T-helper 2 cell (primary cell): ENCODE data around the gene LINGO3.
"Not testable (repeated sequence)": the region's sequence is repeated elsewhere in the genome, so short reads cannot be mapped to it uniquely, and the experiment has no call there.

Experiments
- DNase-seq, 5 experiments: peaks; one replicate each; pipeline versions ENCODE4 v3.0.0 to v3.0.0-alpha.2; 2012 to 2022
- total RNA-seq, 2 donors: gene quantifications; one replicate each; lab custom pipeline; 2026; lab: John Stamatoyannopoulos, UW

The LINGO3 gene, protein sequence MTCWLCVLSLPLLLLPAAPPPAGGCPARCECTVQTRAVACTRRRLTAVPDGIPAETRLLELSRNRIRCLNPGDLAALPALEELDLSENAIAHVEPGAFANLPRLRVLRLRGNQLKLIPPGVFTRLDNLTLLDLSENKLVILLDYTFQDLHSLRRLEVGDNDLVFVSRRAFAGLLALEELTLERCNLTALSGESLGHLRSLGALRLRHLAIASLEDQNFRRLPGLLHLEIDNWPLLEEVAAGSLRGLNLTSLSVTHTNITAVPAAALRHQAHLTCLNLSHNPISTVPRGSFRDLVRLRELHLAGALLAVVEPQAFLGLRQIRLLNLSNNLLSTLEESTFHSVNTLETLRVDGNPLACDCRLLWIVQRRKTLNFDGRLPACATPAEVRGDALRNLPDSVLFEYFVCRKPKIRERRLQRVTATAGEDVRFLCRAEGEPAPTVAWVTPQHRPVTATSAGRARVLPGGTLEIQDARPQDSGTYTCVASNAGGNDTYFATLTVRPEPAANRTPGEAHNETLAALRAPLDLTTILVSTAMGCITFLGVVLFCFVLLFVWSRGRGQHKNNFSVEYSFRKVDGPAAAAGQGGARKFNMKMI
- 0.31 to 0.40 reads per million in 2 donors for total RNA-seq

DNA sequence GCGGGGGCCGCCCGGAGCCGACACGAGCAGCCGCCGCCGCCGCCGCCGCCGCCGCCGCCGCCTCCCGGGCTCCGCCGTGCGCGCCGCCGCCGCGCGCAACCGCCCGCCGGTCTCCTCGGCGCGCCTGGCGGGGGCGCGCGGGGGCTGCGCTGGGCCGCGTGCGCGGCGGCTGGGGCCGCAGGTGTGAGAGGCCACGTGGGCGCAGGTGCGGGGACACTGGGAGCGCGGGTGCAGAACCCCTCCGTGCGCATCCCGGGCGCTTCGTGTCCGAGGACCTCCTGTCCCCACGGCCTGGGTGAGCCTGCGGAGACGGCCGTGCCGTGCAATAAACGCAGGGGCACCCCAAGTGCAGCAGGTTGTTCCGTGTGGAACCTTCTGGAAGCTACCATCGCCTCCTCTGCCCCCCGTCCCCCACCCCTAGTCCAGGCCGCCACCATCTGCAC, at the start of gene LINGO3:
TSS of gene LINGO3 (minus strand) at position 41 of the 443 bp plus-strand sequence. CDS start 16,378 bp downstream, outside the sequence.
- DNase-seq = peak in 1 of 5 experiments; percentile 31

DNA sequence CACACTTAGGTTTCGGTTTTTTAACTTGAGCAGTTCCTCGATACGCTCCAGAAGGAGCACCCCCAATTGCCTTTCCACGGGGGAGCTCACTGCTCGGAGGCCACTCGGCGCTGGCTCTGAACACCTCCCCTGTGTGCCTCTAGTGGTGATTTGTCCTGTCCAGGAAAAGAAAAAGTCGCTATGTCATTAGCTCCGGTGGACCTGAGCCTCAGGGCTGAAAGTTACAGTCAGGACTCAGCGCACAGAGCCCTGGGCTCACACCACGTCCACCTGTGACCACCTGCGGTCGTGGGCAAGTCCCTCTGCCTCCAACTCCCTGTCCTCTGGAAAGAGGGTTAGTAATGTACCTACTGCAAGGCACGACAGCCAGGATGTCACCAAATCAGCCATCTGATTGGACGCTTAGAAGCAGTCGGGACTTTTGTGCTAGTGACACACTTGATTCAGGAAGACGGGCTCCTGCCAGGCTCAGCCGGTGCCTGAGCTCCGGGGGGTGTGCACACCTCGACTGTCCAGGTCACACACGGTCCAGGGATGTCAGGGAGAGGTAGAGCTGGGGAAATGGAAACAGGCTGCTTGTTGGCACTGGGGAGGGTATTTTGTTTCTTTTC, 48.2 kb upstream of the LINGO3 start:
- no peak for DNase-seq

DNA sequence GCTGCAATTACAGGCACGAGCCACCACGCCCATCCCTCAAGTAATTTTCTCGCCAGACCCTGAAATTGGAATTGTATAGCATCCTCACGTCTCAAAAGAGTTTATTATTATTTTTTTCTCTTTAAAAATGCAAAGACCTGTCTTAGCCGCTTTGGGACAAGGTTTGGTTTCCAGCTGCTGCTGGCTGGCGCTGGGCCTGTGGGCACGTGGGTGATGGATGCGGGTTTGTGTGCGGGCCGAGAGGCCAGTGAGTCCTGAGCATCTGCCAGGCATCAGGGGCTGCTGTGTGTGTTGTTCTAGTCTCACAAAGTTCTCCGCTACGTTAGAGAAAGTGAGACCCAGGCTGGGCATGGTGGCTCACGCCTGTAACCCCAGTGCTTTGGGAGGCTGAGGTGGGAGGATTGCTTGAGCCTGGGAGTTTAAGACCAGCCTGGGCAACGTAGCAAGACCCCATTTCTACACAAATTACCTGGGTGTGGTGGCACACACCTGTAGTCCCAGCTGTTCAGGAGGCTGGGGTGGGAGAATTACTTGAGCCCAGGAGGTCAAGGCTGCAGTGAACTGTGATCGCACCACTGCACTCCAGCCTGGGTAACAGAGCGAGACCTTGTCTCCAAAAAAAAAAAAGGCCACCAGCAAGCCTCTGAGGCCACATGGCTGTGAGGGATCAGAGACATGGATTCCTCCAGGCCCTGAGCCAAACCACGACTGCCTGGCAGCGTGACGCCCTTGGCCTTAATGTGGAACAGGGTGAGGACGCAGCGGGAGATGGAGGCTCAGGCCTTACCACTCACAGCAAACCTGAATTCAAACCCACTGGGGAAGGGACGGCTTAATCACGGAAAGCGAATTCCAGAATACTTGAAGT, 47.4 kb upstream of the LINGO3 start:
- no peak for DNase-seq

DNA sequence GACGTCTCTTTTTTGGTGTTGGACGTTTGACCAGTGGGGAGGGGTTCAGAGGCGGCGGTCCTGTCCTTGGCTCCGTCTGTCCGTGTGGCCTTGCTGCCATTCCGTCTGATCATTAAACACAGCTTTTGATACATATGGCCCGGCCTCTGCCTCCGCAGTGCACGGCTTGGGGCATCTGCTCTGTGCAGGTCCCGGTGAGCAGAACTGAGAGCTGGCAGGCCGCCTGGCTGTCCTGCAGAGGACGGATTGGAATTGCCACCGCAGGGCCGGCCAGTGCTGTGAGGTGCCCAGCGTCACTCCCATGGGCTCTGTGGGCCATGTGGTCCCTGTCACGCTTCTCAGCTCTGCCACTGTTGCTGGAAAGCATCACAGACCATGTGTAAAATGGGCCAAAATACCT, 46.7 kb upstream of the LINGO3 start:
- no peak for DNase-seq

DNA sequence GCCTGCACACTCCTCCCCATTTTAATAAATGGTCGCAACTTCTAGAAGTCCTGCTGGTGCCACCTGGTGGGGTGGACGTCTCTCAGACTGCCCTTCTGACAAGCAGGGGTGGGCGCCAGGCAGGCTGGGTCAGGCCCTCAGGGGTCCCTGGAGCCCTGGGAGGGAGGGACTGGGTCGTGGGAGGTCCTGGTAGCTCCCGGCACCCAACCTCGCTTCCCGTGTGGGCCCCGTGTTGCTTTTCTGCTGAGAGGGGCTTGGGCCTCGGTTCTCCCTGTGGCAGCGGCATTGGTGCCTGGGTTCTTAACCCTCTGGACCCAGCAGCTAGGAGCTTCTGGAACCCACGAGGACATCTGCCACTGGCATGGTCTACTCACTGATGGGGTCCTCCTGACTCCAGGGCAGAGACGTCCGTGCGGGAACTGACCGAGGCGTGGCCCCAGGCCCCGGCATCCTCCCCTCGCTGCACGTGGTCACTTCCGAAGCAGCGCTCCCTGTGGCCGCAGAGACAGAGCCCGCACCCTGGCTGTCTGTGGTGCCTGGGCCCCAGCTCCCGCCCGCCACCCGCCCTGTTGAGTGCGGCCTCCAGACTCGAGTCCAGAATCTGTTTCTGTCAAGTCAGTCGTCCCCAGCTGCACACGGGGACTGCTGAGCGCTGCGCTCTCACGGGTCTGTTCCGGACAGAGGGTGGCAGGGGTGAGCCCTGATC, 46.1 kb upstream of the LINGO3 start:
- no peak for DNase-seq

DNA sequence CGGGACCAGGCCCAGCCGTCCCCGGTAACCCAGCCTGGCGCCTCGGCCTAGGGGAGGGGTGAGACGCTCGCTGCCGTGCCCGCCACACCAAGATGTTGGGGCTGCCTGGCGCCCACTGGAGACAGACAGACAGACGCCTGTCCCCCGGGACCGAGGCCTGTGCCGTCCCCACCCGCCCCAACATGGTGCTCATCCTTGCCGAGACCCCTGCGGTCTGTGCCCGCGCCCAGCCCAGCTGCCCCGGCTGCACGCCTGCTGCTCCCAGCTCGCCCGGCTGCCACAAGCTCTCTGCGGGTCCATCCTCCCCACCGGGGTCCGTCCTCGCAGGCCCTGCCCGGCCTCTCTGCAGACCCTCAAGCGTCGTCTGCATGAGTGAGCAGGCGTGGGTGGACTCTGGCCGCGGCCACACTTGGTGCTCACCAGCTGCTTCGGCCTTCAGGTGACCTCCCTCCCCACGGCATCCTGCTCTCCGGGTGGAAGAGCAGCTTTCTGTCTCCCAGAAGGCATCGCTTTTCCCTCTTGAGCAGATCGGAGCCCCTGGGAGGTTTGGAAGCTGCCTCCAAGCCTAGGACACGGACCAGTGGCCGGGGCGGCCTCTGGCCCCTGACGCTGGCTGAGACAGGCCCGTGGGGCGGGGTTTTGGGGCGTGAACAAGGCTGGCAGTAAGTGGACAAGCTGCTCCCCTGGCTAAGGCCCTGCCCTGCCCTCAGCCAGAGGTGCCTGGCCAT, 45.4 kb upstream of the LINGO3 start:
- no peak for DNase-seq

DNA sequence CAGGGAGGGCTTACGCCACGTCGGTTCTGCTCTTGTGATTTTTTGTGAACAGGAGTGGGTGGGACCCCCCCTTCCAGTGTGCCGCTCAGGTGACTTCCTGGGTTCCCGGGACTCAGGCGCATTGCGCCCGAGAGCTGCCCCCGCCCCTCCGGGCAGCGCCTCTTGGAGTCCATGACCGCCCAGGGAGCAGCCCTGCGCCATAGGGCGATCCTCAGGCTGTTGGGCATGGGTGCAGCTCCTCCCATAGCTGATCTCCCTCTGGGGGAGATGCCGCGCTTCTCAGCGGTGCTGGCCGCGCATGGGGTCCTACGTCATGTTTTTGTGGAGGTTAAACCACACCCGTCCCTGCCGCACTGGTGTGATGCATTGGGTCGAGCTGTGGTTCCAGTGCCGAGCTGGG, 44.2 kb upstream of the LINGO3 start:
- DNase-seq = no peak

DNA sequence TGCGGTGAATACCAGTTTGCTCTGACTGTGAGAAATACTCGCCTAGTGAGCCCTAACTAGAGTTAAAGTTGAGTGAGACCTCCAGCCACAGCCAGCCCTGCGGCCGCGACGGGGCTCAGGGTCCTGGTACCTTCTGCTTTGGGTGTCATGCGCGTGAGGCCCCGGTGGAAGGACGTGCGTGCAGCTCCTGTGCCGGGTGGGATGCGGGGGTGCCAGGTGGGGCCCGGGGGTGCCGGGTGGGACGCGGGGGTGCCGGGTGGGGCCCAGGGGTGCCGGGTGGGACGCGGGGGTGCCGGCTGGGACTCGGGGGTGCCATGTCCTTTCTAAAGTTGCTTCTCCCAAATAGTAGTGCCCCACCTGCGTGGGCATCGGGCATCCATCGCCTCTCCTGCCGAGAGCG, 43.6 kb upstream of the LINGO3 start:
- DNase-seq = no peak

DNA sequence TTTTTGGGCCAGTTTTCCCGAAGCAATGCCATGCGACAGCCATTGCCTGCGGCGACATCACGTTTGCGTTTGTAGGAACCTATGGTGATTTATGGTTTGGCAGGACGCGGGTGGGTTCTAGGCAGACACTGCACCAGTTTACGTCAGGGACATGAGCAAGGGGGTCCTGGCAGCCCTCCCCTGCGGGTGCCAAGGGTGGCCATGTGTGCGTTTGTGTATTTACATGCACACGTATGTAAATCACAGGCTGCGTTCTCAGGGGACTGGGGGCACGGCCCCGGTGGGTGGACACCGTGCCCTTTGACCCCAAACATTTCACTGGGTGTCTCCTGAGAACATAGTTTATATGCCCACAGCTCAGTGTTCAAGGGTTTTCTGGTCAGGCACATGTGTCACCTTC, 42.7 kb upstream of the LINGO3 start:
- no peak for DNase-seq

DNA sequence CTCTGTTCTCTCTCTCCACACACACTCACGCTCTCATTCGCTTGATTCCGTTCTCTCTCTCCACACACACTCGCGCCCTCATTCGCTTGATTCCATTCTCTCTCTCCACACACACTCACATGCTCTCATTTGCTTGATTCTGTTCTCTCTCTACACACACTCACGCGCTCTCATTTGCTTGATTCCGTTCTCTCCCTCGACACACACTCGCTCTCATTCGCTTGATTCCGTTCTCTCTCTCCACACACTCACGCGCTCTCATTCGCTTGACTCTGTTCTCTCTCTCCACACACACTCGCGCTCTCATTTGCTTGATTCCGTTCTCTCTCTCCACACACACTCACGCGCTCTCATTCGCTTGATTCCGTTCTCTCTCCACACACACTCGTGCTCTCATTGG, 41.9 kb upstream of the LINGO3 start:
- DNase-seq = not testable (repeated sequence)

DNA sequence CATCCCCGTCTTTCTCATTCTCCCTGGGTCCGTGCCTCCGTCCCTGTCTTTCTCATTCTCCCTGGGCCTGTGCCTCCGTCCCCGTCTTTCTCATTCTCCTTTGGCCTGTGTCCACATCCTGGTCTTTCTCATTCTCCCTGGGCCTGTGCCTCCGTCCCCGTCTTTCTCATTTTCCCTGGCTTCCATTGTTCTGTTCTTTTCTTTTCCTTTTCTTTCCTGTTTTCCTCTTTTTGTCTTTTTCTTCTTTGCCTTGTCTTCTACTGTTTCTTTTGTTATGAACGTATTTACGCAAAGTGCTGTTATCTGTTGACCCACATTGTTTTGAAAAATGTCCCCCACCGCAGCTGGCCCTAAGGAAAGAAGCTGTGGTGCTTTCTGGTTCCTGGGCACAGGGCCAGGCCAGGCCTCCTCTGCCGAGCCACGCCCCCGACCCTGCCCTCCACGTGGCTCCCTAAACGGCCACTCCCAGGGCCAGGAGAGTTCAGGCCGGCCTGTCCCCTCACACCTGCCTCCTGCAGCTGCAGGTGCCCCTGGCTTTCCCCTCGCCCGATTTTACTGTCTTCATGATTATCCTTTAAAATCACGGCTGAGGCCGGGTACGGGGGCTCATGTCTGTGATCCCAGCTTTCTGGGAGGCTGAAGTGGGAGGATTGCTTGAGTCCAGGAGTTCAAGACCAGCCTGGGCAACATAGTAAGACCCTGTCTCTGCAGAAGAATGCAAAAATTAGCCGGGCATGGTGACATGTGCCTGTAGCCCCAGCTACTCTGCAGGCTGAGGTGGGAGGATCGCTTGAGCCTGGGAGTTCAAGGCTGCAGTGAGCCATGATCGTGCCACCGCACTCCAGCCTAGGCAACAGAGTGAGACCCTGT, 38.1 kb upstream of the LINGO3 start:
- no peak for DNase-seq

DNA sequence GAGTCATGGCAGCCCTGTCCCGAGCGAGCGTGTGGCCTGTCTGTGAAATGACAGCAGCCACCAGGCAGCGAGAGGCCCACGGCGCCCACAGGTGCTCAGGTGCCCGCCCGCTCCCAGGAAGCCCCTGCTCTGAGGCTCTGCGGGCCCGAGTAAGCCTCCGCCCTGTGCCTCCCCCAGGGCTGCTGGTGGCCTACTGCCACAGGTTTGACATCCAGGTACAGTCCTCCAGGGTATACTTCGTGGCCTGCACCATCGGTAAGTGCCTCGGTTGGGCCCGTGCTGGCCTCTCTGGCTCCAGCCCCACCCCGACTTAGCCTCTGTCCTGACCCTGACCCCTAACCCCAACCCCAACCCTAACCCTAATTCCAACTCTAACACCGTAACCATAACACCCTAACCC, 37.1 kb upstream of the LINGO3 start:
- no peak for DNase-seq

DNA sequence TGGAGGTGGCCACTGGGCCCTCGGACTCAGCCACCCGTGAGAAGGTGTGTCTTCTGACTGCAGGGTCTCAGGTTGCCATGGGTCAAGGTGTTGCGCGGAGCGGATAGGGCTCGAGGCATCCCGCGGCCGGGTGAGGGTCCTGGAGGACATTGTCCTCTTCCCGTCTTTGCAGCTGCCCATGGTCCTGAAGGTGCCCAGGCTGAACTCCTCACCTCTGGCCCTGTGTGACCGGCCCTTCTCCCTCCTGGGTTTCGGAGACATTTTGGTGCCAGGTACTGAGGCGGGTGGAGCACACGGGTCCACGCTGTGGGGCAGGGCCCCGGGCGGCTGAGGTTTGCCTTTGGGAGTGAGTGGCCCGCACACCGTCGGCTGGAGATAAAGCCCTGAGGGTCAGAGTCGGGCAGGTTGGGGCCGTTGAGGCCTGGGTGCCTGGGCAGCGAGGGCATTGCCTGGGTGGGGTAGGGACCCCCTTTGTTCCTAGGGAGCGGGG, 36.5 kb upstream of the LINGO3 start:
- DNase-seq = no peak

DNA sequence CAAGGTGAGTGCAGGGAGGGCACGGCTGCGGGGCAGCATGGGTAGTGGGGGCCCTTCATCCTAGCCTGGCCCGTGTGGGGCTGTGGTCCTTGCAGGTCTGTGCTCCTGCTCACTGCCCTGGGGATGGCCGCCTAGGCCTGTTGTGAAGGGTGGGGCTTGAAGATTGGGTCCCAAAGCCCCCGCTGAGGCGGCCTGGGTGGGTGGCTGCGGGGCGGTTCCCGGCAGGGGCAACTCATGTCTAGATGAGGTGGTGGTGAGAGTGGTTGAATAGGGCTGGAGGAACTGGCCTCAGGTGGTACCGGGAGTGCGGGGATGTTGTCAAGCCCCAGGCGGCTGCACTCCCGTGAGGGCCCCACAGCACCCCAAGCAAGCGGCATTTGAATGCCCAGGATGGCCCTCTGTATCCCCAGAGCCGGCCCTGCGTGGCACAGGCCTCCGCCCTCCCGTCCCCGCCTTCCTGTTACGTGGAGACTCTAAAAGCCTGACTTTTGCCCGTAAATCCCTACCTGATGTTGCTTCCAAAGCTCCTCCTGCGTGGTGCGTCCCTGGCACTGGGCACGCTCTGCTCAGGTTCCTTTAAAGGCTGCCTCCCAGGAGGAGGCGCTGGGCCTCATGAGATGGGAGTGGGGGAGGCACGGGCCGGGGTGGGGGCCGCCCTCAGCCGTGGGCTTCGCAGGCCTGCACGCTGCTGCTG, 35.5 kb upstream of the LINGO3 start:
- DNase-seq = no peak

DNA sequence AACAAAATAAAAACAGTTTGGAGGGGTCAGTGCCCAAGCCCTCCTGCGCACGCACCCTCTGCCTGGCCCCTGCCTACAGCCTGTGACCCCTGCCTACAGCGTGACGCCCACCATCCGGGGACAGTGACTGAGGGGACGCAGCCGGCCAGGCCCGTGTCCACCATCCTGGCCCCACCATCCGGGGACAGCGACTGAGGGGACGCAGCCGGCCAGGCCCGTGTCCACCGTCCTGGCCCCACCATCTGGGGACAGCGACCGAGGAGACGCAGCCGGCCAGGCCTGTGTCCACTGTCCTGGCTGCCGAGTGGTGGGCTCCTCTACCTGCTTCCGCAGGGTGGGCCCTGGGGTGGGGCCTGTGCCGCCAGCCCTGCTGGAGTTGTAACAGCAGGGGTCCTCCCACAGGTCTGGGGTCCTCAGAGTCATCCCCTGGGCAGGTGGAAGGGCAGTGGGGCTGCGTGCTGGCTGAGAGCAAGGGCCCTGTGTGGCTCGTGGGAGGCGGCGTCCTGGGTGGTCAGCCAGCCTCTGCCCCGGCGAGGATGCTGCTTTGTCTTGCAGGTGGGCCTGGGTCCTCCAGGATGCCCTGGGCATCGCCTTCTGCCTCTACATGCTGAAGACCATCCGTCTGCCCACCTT, 34.8 kb upstream of the LINGO3 start:
- DNase-seq = no peak

DNA sequence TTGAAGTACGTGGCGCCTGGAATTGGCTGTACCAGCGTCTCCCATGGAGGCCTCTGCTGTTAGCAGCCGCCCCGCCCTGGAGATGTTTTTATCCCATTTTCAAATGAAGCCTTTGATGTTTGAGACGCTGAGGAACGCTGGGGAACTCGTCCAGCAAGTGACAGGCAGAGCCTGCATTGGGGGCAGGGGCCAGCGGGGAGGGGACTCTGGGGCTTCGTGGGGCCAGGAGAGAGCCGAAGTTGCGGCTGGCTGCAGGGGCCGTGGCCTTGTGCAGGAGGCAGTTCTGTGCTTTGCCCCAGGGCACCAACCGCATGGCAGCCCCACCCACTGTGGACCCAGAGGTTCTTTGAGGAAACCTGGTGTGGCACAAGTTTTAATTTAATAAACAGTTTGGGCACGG, 34.0 kb upstream of the LINGO3 start:
- DNase-seq = no peak

DNA sequence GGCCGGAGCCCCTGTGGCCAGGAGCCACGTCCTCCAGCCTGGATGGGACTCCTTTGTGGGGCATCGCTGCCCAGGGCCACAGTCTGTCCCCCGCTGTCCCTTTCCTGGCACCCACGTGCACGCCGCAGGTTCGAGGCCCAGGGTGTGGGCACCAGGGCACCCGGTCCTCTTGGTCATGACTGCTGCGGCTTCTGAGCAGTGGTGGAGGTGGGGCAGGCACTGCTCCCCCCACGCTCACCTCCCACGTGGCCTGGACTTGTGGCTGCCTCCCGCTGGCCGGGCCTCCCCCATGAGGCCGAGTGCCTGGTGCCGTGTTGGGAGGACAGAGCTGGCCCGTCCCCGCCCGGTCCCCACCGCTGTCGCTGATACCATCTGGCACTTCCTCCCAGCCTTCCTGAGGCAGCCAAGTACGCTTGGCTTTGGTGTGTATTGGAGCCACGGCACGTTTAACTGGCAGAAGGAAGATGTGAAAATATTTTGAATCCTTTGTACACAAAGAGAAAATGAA, 33.3 kb upstream of the LINGO3 start:
- DNase-seq = no peak

DNA sequence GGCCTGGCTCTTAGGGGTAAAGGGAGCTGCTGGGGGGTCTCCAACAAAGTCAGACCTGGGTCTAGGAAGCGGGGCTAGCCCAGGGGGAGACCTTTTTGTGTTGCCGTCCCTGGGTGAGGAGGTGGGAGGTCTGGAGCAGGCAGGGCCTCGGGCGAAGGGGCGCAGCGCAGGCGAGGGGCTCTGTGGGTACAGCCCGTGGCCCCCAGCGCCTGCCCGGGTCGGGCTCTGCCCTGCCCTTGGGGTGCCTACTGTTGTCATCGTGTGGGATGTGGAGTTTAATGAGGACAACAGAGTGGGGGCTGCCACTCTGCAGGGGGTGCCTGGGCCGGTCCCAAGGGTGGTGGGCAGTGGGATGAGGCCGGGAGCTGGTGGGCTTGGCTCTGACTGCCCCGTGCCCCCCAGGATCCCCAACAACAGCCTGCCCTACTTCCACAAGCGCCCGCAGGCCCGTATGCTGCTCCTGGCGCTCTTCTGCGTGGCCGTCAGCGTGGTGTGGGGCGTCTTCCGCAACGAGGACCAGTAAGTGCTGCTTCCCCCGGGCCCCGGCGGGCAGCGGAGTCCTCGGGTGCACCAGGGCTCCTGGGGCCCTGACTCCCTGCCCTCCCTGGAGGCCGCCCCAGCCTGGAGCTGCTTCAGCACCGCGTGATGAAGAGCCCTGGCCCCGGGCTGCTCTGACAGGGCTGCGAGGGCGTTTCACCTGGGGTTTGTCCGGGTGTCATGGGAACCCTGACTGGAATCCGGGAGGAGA, 32.7 kb upstream of the LINGO3 start:
- DNase-seq = no peak
